ENCODE measurements around the gene IQCK.

IQCK gene

DNA sequence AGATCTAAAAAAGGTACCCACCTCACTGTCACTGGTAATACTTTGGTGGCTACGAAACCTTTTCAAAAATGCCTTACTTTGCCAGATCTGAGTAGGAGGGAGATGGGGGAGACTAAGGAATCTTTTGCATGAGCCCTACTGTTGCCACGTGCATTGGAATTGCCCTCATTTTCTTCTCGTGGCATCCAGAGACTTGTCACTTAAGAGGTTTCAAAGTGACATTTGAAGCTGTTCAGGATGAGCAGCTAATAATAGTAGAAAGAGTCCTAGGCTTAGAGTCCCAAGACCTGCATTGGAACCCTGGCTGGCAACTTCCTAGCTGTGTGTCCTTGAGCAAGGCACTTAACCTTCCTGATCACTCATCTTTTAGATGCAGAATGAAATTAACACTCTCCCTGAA, 123.1 kb downstream of the IQCK start:
- no peak for DNase-seq

DNA sequence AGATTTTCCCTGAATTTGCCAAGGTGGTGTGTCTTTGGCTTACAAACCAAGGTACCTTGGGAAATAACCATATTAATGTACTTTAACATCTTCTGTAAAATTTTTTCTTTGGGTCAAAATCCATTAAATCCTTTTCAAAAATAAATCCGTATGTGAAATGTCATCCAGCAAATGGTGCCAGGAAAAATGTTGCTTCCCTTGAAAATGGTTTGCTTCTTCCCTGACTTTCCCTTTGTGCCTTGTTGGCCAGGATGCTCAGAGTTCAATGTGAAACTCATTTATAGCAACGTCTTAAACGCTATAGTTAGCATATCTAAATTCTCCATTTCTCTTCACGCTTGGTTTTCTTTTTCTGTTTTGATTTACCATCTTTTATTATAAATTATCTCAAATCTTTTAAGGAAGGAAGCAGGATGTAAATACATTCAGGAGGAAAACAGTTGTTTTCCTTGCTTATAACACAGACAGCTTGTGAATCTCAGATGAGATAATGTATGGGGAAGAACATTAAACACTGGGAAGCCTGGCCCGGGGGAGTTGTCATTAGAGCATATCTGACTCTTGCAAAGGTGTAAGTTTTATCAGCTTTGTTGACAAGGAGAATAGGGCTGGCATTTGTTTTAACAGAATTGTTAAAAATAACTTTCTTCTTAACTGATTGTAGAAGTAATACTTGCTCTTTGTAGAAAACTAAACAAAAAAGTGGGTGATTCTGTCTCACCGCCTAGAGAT, 124.5 kb downstream of the IQCK start:
- DNase-seq, result no peak

DNA sequence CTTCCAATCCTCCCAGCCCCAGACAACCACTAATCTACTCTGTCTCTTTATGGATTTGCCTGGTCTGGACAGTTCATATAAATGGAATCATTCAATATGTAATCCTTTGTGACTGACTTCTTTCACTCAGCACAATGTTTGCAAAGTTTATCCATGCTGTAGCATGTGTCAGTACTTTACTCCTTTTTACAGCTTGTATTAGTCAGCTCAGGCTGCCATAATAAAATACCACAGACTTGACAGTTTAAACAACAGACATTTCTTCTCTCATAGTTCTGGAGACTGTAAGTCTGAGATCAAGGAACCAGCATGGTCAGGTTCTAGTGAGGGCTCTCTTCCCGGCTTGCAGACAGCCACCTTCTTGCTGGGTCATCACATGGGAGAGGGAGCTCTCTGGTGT, 125.3 kb downstream of the IQCK start:
- no peak for DNase-seq

DNA sequence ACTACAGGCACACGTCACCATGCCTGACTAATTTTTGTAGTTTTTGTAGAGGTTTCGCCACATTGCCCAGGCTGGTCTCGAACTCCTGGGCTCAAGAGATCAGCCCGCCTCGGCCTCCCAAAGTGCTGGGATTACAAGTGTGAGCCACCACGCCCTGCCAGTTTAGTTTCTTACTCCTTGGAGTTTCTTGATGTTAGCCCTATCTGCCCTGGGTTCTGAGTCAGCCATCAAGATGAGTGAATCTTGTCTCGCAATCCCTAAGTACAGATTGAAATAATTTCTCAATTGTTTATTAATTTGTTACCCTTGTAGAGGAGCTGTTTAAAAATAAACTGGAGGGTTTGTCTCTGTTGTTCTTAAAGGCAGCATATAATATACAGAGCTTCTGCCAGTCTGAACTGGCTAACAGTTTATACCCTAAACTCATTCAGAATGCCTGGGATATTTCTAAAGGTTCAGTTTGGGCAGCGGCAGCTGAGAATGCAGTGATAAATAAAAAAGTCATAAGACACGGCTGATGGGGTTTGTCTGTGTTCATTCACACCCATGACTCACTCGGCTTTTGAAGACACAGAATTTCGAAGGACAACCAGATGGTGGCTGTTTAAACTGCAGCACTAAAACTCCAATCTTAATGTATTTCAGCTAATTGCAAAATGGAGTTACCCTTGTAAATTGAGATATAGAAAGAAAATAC, 127.0 kb downstream of the IQCK start:
- no peak for DNase-seq

DNA sequence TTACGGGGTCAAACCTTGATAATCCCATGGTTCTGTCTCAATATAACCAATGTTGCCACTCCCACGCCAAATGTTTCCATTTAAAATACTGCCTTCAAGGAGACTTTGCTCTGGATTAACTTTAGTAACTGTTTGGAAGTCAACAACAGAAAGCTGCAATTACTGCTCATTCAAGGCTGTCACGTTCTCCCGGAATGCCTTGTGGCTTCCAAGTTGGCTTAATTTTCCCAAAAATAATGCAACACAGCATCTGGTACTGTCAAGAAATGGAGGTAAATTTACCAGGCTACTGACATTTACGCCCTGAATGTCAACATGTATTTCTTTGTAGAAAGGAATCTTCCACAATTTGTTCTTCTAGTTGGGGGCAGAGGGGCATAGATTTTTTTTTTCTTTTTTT, 128.4 kb downstream of the IQCK start:
- DNase-seq, result no peak

DNA sequence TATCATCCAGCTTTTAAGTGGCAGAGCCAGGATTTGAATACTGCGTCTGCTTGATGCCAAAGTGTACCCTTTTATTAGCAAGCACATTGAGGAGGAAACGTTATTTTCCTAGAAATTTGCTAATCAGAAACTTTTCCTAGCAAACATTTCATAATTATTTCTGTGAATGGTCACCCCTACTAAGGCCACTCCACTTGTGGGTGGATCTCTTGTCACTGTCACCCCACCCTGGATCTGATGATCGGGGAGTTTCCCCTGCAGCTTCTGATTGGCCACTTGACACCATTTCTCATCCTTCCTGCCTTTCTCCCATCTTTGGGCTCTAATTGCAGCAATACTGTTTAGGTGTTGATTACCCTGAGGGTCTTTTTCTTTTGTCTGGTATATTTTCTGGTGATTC, 130.7 kb downstream of the IQCK start:
- DNase-seq, result no peak

DNA sequence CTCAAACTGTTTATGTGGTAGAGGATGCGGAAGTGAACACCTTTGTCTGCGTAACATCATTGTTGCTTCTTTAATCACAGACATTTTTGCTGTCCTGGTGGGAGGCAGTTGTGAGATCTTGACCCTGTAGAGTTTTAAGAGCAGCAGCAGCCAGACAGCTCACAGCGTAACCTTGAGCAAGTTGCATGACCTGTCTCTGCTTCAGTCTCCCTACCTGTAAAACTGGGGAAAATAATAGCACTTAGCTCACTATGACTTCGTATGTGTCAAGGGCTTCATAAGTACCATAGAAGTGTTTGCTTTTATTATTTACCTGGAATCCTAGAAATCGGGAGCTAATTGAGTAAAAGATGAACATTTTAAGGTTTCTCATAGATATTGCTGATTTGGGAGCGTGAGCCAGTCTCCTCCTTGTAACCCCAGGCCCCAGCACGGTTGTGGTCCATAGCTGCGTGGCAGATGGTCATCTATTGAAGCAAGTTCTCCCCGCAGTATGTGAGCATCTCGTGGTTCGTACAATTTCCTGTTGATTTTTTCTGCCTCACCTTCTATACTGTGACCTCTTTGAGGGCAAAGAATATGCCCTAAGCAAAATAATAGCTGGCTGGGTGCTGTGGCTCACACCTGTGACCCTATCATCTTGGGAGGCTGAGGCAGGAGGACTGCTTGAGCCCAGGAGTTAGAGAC, 132.2 kb downstream of the IQCK start:
- DNase-seq, result no peak

DNA sequence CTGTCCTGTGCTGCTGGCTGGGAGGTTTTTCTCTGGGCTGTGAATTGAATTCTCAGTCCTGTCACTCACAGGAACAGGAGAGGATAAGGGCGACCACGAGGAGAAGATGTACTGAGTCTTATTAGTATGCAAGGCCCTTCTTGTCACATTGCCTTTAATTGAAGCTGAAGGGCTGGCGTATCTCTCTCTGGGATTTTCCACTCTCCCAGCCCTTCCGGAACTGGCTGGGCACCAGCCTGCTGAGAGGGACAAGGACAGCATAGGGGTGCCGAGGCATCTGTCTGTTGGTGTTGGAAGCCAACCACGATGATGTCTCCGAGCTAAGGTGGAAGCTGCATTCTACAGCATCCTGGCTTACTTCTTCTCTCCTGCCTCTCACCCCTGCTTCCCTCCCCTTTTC, 133.4 kb downstream of the IQCK start:
- DNase-seq, result no peak

DNA sequence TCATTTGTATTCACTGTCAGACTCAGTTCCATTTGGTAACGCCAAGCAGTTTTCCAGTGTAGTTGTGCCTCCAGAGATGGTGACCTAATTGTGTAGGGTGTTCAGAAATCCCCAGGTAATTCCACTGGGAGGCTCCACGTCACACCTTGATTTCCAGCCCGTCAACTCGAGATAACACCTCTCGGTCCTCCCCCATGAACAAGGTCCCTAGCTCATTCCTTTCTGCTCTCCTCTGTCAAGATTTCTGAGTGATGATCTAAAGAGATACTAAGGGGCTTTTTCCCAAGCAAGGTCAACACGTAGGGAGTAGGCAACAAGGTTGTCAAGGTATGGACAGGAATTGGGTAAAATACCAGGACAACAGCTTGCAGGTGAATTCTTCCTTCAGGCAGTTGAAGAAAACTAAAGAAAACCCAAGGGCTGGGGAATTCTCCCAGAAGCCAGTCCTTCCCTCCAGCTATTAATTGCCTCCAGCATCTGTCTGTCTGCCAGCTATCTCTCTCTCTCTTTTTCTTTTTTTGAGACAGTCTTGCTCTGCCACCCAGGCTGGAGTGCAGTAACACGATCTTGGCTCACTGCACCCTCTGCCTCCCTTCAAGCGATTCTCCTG, 135.2 kb downstream of the IQCK start:
- DNase-seq, result no peak

DNA sequence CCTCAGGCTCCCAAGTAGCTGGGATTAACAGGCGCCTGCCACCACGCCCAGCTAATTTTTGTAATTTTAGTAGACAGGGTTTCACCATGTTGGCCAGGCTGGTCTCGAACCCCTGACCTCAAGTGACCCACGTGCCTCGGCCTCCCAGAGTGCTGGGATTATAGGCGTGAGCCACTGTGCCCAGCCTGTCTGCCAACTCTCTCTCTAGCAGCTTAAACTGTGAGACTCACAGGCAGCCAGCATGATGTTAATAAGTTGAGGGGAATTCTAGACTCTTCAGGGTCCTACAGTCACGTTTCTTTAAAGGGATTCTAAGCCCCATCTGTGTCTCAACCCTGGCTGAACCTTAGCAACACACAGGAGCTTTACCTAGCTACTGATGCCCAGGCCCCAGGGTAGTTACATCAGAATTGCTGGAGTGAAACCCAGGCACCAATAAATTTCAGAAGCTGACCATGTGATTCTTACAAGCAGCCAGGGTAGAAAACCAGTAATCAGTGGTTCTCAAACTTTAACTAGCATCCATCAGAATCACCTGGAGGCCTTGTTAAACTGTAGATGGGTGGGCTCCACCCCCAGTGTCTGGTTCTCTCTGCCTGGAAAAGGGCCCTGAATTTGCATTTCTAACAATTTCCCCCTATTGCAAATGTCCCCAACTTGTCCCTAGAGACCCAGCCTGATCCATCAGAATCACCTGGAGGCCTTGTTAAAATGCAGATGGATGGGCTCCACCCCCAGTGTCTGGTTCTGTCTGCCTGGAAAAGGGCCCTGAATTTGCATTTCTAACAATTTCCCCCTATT, 135.9 kb downstream of the IQCK start:
- DNase-seq, result no peak

DNA sequence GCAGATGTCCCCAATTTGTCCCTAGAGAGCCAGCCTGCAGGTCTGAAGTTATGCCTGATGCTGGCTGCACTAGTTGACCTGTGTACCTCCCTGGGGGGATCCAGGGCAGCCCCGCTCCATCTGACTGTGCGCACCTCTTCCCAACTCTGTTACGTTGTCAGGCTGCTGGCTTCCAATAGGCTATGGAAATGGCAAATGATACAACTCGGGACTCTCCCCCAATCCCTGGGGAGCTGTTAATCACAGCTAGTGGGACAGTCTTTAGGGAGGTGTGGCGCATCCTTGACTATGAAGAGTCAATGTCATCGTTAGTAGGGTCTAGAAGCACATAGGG, 136.4 kb downstream of the IQCK start:
- no peak for DNase-seq

DNA sequence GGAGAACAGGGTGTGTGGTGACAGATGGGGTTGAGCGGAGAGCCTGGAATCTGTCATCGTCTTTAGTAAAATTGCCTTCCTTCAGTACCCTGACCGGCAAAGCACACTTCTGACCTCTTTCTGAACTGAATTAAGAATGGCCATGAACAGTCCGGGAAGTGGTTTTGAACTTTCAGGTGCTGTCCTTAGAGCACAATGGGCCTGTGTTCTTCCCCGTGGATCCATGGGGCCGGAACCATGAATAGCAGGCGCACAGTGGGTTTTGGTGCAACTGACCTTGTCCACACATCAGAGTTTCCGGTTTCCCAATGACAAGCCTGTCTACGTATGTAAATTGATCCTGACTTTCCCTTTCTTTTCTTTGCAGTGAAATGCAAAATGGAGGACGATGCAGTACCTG, 138.0 kb downstream of the IQCK start:
- no peak for DNase-seq

DNA sequence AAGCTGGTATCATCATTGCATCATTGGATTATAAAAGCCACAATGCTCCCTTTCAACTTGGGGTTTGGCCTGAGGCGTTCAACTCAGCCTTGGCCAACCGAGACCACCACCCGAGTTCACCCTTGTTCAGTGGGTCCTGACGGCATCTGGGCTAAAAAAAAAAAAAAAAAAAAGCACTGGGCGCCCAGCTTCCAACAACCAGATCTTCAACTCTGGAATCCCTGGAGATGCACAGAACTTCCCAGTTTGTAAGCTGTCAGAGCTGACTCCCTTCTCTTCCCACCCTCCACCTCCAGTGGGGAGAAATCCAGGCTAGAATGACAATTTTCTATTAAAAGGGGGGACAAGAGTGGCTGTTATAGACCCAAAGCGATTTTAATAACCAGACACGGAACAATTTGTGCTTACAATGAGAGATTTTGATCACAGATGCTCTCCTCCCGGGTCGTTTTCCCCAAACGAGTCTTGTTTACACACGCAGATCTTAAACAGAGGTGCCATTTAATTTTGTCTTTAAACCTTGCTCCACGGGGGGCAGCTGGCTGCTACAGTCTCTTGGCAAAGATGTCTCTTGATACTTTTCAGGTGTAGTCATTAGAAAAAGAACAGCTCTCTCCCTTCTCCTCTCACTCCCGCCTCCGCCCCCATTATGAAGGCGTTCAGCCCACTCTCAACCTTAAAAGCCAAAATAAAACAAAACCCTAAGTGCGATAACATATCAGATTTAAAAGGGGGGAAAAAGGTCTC, 139.7 kb downstream of the IQCK start:
- no peak for DNase-seq

DNA sequence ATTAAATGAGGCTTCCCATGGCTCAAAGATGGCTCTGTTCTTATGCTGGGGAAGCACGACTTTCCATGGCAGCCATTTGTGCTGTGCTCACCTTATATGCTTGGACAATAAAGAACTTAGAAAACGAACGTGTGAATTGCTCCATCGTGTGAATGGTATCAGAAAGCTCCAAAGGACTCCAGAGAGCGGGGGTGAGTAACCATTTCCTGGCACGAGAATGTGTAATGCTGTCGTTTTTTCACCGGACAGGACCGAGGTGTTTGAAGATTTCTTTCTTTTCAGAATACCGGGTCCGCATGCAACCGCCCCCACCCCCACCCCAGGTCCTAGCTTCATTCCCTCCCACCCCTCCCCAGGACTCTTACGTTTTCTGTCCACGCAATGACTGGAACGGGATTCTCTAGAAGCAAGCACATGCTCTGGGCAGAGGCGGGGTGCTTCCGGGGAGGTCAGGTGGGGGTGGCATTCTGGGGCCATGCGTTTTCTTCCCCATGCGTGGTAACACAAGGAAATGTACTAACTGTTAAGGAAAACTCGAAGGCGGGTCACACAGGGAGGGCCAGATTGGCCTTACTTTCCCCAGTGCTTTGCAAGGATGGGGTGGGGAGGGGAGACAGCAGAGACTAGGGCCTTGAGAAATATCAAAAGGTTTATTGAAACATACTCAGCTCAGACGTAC, 140.4 kb downstream of the IQCK start:
- no peak for DNase-seq

DNA sequence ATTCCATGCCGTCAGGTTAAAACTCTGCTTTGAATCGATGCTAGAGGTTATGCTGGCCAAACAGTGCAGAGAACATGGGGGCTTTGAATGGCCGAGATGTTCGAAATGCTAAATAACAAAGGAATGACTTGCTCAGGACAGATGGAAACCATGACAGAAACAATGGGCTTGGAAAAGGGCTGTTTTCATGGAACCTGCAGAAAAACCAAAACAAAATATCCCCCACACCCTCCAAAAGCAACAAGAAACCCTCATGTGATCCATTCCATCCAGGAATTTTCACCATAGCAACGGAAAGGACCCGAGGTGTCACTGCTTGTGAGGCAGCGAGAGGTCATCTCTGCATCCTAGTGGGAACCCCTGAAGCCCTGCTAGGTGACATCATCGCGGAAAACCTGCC, 141.1 kb downstream of the IQCK start:
- DNase-seq, result no peak

DNA sequence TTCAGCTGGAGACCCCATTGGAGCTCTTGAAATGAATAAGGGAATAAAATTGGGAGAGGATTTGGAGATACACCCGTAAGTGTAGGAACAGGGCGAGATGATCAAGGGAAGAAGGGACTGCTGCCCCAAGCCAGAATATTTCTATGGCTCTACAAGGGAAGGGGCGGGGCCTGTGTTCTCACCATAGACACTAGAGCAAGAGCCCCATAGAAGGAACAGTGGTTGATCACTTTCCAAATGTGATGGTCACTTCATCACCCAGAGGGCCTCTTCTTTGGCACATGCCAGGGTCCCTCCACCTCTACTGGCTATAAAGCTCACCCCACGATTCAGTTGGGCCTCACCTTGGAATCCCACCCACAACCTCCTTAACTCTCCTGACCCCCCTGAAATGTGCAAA, 141.5 kb downstream of the IQCK start:
- DNase-seq, result no peak

DNA sequence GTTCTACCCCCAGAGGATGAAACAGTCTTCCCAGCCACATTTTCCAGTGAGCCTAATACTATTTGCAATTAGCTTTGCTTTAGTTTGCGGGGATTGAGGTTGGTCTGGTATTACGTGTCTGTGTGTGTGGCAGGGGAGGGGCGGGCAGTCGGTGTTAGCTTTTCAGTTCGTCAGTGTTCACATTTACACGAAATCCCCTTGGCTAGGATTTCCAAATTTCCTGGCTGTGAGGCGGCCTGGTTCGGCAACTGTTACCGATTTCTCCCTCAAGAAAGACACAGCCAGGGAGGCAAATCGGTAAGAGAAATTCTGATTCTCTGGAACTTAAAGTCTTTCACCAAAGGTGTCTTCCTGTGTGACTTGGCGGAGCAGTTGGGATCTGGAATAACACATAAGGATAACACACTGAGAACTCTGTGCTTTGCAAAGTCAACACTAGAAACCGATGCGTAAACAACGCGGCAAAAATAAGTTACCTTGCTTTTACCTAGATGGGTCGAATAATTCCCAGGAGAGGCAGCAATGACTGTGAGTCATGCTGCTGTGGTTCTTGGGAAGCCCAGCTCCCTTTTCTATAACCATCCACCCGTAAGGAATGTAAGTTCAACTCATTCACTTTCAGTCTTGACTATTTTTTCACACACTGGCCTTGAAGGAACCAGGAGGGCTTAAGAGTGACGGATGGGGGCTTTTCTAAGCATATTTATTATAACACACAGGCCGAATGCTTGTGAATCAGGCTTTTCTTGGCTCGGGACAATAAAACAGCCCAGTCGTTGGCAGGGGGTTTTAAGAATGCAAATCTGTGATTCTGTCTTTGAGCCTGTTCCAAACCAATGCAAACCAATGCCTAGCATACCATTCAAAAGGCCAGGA, 142.3 kb downstream of the IQCK start:
- DNase-seq, result no peak

DNA sequence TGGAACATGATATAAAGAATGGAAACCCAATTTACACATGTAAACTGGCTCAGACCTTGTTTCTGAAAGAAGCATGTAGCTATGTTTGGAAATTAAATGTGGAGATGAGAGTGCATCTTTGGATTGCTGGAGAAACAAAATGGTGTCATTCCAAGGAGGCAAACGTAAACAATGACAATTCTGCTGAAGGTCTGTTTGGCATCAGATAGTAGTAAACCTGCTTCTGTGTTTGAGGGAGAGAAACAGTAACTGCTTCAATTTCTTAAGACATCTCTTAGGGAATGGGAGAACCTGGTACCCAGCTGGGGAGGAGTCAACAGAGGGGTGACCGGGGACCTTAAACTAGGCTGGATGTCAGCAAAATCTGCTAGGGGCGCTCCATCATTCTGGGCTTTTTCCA, 143.1 kb downstream of the IQCK start:
- DNase-seq, result no peak

DNA sequence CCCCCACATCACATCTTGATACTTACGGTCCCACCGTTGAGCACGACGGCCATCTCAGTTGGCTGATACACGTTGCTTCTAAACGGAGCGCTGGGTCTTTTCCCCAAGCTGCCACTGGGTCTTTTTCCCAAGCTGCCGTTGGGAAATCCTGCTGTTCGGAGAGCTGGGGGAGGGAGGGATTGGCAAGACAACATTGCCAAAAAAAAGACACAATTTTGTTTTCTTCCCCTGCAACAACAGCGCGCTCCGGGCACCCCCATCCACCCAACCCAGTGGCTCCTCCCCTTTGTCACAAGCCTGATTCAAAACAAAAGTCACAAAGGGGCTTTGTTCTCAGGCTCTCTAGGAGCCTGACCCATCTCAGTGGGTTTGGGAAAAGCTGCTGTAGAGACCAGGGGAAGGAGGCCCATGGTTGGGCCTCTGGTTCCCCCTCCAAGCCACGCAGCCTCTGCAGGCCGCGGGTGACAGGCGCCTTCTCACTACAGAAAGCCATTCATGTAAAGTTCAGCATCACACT, 143.8 kb downstream of the IQCK start:
- DNase-seq, result no peak

DNA sequence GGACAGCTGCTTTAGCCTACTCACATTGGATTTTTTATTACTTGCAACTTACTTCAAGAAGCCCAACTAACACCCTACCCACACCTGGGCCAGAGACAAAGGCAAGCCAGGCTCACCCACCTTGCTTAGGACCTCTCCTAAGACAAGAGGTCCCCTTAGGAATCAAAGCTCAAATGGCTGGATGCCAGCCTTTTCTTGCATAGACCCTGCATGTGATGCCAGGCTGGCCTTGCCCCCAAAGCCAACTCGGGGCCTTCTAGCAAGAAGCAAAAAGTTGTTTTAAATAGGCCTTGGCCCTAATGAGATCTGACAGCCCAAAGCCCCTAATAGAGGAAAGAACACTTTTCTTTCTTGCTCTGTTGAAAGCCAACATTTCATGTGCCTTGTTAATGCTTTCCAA, 145.9 kb downstream of the IQCK start:
- no peak for DNase-seq

DNA sequence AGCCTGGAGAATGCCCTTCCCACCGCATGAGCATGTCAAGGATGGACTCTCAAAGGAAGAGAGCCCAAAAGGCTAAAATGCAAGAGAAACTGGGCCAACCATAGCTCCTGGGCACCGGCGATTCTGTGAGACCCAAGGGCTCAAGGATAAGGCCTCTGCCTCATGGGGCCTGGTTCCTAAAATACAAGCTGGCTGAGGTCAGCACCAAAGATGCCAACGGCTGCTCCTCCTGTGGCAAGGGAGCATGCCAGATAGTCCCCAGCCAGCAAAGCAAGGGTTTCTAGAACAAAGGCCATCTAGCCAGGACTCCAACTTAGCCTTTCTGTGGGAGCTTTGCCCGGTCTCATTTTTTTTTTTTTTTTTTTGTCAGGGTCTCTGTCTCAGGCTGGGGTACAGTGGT, 146.5 kb downstream of the IQCK start:
- no peak for DNase-seq

Measured in CD4-positive, alpha-beta T cell treated with Interleukin-17A for 1 hour (primary cell).